22Rv1 (cell line): ENCODE data around the gene TMEM181.
"Not testable (repeated sequence)": the region's sequence is repeated elsewhere in the genome, so short reads cannot be mapped to it uniquely, and the experiment has no call there.

ENCODE experiments used
- H3K27ac ChIP-seq: fragments of 450-650 bp; 2 replicates; pipeline ENCODE4 v1.5.1; 2017
- ZFX ChIP-seq: fragments of 450-650 bp; IDR thresholded peaks from 2 replicates; pipeline ENCODE4 v1.6.1; 2017; ENCODE audit warnings: antibody characterized with exemption, borderline replicate concordance
- TF ChIP-seq, protein P1 (sequence below): fragments of 450-650 bp; IDR thresholded peaks from 2 replicates; pipeline ENCODE4 v1.5.1; 2017; ENCODE audit warnings: mild to moderate bottlenecking

Gene TMEM181

GRCh38 chr6:158548418-158549161 is 11.3 kb upstream of the TMEM181 start:
- H3K27ac ChIP-seq = no peak overlapping the region
- no peak for TF ChIP-seq ZFX
- TF ChIP-seq, protein P1, sequence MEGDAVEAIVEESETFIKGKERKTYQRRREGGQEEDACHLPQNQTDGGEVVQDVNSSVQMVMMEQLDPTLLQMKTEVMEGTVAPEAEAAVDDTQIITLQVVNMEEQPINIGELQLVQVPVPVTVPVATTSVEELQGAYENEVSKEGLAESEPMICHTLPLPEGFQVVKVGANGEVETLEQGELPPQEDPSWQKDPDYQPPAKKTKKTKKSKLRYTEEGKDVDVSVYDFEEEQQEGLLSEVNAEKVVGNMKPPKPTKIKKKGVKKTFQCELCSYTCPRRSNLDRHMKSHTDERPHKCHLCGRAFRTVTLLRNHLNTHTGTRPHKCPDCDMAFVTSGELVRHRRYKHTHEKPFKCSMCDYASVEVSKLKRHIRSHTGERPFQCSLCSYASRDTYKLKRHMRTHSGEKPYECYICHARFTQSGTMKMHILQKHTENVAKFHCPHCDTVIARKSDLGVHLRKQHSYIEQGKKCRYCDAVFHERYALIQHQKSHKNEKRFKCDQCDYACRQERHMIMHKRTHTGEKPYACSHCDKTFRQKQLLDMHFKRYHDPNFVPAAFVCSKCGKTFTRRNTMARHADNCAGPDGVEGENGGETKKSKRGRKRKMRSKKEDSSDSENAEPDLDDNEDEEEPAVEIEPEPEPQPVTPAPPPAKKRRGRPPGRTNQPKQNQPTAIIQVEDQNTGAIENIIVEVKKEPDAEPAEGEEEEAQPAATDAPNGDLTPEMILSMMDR = no peak

GRCh38 chr6:158552055-158552795 is 7.7 kb upstream of the TMEM181 start:
- no peak overlapping the region for H3K27ac ChIP-seq
- TF ChIP-seq, protein P1 = no peak
- no peak for TF ChIP-seq ZFX

GRCh38 chr6:158552796-158553138 is 7.1 kb upstream of the TMEM181 start:
- no peak overlapping the region for H3K27ac ChIP-seq
- TF ChIP-seq ZFX = no peak
- TF ChIP-seq, protein P1 = no peak

DNA sequence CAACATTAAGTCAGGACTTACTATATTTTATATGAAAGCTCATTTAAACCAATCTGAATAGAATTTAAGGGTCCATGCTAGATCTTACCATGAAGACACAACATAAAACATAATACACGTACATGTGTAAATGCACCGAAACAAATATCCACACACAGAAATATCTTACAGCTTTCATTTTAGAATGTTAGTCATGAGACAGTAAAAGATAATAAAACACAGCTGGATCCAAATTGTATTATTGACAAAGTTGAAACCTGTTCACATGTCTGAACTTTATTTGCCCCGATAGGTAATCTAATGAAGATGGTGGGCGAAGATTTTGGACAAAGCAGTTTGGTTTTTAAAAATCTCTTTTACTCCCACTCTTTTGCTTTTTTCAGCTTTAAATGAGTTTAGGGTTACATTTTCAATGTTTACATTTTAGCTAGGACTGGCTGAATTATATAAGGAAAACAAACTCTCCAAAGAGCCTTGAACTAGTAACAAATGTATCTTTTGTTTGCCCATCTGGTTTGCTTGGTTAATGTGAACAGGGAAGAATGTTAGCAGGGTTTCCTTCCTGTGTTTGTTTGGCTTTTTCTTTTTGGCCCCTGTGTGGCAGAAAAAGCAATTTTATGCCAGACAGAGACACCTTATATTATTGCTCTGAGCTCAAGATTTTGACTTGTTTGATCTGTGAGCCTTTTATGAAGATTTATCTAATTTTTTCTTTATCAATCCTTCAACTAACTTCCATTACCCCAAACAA is 5.1 kb upstream of the TMEM181 start:
- no peak overlapping the region for H3K27ac ChIP-seq
- TF ChIP-seq, protein P1 = no peak
- TF ChIP-seq ZFX = no peak

DNA sequence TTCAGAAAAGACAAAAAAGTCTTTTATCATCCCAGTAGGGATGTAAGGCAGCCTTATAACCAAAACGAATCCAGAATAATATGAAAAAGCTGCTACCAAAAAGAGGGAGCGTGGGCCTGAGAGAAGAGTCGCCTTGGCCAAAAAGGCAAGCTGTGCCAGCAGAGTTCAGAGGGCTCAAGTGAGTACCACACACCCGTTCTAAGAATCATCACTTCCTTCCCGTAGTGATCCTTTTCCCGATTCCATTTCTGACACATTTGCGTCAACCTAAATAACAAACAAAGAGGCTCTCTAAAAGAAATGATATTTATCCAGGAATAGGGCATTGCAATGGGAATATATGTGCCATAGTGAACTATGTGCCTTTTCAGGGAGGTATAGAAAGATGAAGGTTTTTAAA is 3.8 kb upstream of the TMEM181 start:
- no peak for TF ChIP-seq ZFX
- TF ChIP-seq, protein P1 = no peak
- no peak overlapping the region for H3K27ac ChIP-seq

GRCh38 chr6:158557110-158557509 is 2.8 kb upstream of the TMEM181 start:
- not testable (repeated sequence) for H3K27ac ChIP-seq

DNA sequence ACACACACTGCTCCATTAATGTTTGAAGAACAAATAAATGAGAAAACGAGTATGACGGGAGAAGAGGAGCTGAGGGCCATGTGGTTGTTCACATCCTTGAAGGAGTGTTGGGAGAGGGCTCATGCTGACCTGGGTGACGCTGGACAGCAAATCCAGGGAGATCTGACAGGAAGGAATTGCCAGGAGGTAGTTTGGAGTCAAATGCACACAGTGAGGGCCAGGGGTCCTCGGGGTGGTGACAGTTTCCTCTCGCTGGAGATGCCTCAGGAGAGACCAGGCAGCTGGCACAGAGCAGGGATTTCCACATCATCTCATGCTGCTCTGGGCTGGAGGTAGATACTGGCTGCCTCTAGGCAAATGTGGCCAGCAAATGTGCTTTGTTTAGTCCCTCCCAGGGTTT is 2.0 kb upstream of the TMEM181 start:
- H3K27ac ChIP-seq = no peak overlapping the region
- TF ChIP-seq, protein P1 = no peak
- TF ChIP-seq ZFX = no peak
